Right cardiac atrium (tissue), 5 donors: Measurements from ENCODE around the gene SLC35G3. TPM values are rescaled to one million over a fixed set of nuclear protein-coding genes. Genes with fewer than 3 reads are reported as not detected.
"Not testable (repeated sequence)": the region's sequence is repeated elsewhere in the genome, so short reads cannot be mapped to it uniquely, and the experiment has no call there.

ENCODE experiments used
- ATAC-seq, 2 donors: fragments of 200-7000 bp; cut with Tn5 transposase; one replicate each; pipeline versions ENCODE4 v1.8.0 to v1.9.1; 2020; ENCODE audit warnings: moderate library complexity in 2 of 2, mild to moderate bottlenecking in 1 of 2
- DNase-seq, 3 donors: peaks; one replicate each; pipeline ENCODE4 v3.0.0-alpha.2; 2020
- H3K27ac ChIP-seq: one replicate; pipeline ENCODE4 v1.5.1; 2013; ENCODE audit warnings: mild to moderate bottlenecking, low read length, control low read depth, moderate library complexity
- H3K27me3 ChIP-seq: one replicate; pipeline ENCODE4 v1.6.1; 2013; ENCODE audit not compliant: control insufficient read depth, insufficient read depth
- H3K4me1 ChIP-seq: one replicate; pipeline ENCODE4 v1.6.1; 2013; ENCODE audit warnings: low read length; ENCODE audit not compliant: control insufficient read depth, insufficient read depth
- H3K4me3 ChIP-seq: one replicate; pipeline ENCODE4 v1.5.1; 2013; ENCODE audit warnings: low read length, control low read depth
- H3K9me3 ChIP-seq: one replicate; pipeline ENCODE4 v1.6.1; 2013; ENCODE audit warnings: low read length; ENCODE audit not compliant: control insufficient read depth
- WGBS: extraction: QIAGEN DNeasy Blood & Tissue Kit; methylation state at CpG from one replicate; pipeline ENCODE4 v1.1.7; 2013; 5-methylcytosine and 5-hydroxymethylcytosine counted together
- intact Hi-C, 4 donors: fragments of 100-400 bp; cut with DNase I; formaldehyde crosslinking; loops; one replicate each; pipeline versions ENCODE4 v1.11.0 to v1.14.0; 2022 to 2023
- polyA plus RNA-seq: library from polyadenylated mRNA; stranded (reverse); fragments of 200-250 nt; gene quantifications from one replicate; pipeline ENCODE4 v1.2.3, GENCODE V29; 2013
- total RNA-seq, 4 donors: library from RNA; stranded (reverse); fragmentation: NEBNext Ultra II Directional; extraction: Animal tissue kit (Norgen Biotek cat#: 25700); gene quantifications; one replicate each; pipeline ENCODE4 v1.2.1, GENCODE V29; 2021
- donor health status: healthy with polysubstance abuse.
- donor health status: DM: no; HTN: yes; CAD: no.
- donor health status: DM: no; HTN: no; CAD: no.
- donor health status: DM: no; HTN: yes; CAD: no; lungs with severe emphysema.
- donor health status: DM: yes; HTN: yes; CAD: no.

Gene SLC35G3
- total and polyA plus RNA-seq, 5 donors: not detected

GRCh38 chr17:35235289-35235688 lies 41.1 kb upstream of the SLC35G3 start:
- intact Hi-C loops: no loop called here
- 87% methylated on average over 3 of the region's 3 CpGs for WGBS
- Histone ChIP-seq H3K4me3 (no peak overlapping the region), H3K4me1 (no peaks in the 10 kb centered on the region), H3K27me3 (no peaks in the 10 kb centered on the region), H3K9me3 (no peaks in the 10 kb centered on the region), H3K27ac (no peak overlapping the region)
- DNase-seq (no peak), ATAC-seq (no peak)

GRCh38 chr17:35234315-35234714 lies 40.1 kb upstream of the SLC35G3 start:
- H3K4me1 ChIP-seq, H3K9me3 ChIP-seq, intact Hi-C loops, DNase-seq, H3K27ac ChIP-seq, H3K4me3 ChIP-seq, H3K27me3 ChIP-seq, ATAC-seq: not testable (repeated sequence)
- WGBS: 86% methylated on average over 4 of the region's 4 CpGs

- no peak for ATAC-seq
- intact Hi-C loops: no loop called here
- 76% methylated on average over 1 of the region's 1 CpG for WGBS
- Histone ChIP-seq H3K9me3 (no peaks in the 10 kb centered on the region), H3K27me3 (no peaks in the 10 kb centered on the region), H3K4me3 (no peak overlapping the region), H3K27ac (no peak overlapping the region), H3K4me1 (no peaks in the 10 kb centered on the region)
- no peak for DNase-seq
Observed at GRCh38 chr17:35229638-35230037, 35.4 kb upstream of the SLC35G3 start.

DNA sequence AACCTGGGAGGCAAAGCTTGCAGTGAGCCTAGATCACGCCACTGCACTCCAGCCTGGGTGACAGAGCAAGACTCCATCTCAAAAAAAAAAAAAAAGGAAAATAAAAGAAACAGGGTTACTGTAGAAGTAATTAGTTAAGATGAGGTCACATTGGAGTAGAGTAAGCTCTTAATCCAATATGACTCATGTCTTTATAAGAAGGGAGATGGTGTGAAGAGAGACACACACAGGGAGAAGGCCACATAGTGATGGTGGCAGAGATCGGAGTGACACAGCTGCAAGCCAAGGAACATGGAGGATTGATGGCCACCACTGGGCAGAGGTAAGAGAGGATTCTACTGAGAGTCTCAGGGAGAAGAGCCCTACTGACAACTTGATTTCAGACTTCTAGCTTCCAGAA lies 33.4 kb upstream of the SLC35G3 start:
- Histone ChIP-seq H3K9me3 (no peaks in the 10 kb centered on the region), H3K27me3 (no peaks in the 10 kb centered on the region), H3K4me3 (no peak overlapping the region), H3K27ac (no peak overlapping the region), H3K4me1 (no peaks in the 10 kb centered on the region)
- no peak for ATAC-seq
- DNase-seq: no peak
- 95% methylated on average over 2 of the region's 2 CpGs for WGBS
- intact Hi-C loops: no loop called here

DNA sequence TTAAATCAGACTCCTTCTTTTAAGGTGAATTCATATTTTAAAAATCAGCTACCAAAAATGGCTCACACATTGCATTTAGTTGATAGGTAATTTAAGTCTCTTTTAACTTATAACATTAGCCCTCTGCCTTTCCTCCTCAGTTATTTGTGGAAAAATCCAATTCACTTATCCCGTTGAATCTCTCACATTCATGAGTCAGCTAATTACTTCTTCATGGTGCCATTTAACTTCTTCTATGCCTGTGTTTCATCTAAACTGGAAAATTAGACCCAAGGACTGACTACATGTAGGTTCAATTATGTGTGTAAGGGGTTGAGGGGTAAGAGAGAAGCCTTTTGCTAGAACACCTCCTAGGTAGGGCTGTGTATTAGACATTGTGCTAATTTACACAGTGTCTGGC lies 30.2 kb upstream of the SLC35G3 start:
- intact Hi-C loops: no loop called here
- Histone ChIP-seq H3K9me3 (no peaks in the 10 kb centered on the region), H3K27ac (no peak overlapping the region), H3K4me1 (no peaks in the 10 kb centered on the region), H3K4me3 (no peak overlapping the region), H3K27me3 (no peaks in the 10 kb centered on the region)
- no peak for DNase-seq
- WGBS: 35% methylated on average over 1 of the region's 1 CpG
- no peak for ATAC-seq

GRCh38 chr17:35222452-35222851 lies 28.3 kb upstream of the SLC35G3 start:
- no peaks in the 10 kb centered on the region for H3K27me3 ChIP-seq
- H3K27ac ChIP-seq: no peak overlapping the region
- H3K4me1 ChIP-seq: no peaks in the 10 kb centered on the region
- H3K9me3 ChIP-seq: no peaks in the 10 kb centered on the region
- WGBS: 96% methylated on average over 2 of the region's 2 CpGs
- intact Hi-C loops: no loop called here
- ATAC-seq: no peak
- DNase-seq: no peak
- no peak overlapping the region for H3K4me3 ChIP-seq

- no peak overlapping the region for H3K27ac ChIP-seq
- peak; percentile 59 to 80 for ATAC-seq
Observed at GRCh38 chr17:35218915-35219314, 24.7 kb upstream of the SLC35G3 start.

GRCh38 chr17:35217107-35217506 lies 22.9 kb upstream of the SLC35G3 start:
- no peak overlapping the region for H3K27ac ChIP-seq
- intact Hi-C loops: loop anchor here in 1 of 4 donors (10.0 kb wide), 1 partner anchor 48 kb away; no protein-coding TSS in a partner anchor
- H3K4me1 ChIP-seq: no peaks in the 10 kb centered on the region

More at GRCh38 chr17:35218915-35219314, 24.7 kb upstream of the SLC35G3 start:
- no peak for DNase-seq
- no peak overlapping the region for H3K4me3 ChIP-seq
- intact Hi-C loops: loop anchor here in 1 of 4 donors (10.0 kb wide), 1 partner anchor 46 kb away; no protein-coding TSS in a partner anchor
- WGBS: 55% methylated on average over 2 of the region's 2 CpGs
- H3K9me3 ChIP-seq: no peaks in the 10 kb centered on the region
- no peaks in the 10 kb centered on the region for H3K27me3 ChIP-seq
- no peaks in the 10 kb centered on the region for H3K4me1 ChIP-seq

DNA sequence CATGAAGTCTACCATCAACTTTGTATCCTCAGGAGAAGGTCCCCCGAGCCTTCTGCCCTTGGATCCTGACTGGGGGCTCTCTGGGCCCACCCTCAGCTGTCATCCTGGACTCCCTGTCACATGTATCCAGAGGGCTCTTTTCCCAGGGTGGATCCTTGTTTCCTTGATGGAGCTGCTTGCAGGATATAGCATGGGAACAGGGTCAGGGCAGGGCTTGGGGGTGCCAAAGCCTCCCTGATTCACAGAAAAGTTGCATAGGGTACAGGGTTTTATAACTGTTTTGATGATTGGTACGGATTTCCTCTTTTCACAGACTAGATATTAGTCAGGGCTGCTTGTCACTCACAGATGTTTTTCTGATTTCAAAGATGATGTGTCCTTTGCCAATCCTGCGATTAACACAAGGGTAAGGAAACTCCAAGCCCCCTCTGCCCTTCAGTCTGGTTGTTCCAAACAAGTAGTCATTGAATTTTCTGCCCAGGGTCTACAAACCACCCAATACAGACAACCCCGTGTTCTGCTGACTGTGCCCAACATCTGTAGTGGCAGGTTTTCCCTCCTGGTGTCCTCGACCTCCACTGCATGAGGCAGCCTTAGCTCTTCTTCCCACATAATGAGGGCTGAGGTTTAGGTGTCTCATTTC lies 20.6 kb upstream of the SLC35G3 start:
- DNase-seq (no peak), ATAC-seq (no peak)
- intact Hi-C loops: loop anchor here in 1 of 4 donors (10.0 kb wide), 1 partner anchor 50 kb away; no protein-coding TSS in a partner anchor
- no peak overlapping the region for H3K4me3 ChIP-seq
- no peaks in the 10 kb centered on the region for H3K27me3 ChIP-seq
- no peaks in the 10 kb centered on the region for H3K4me1 ChIP-seq
- WGBS: 58% methylated on average over 5 of the region's 5 CpGs
- peak overlapping the region; percentile 31 for H3K27ac ChIP-seq
- H3K9me3 ChIP-seq: no peaks in the 10 kb centered on the region

More at GRCh38 chr17:35217107-35217506, 22.9 kb upstream of the SLC35G3 start:
- ATAC-seq (no peak), DNase-seq (no peak)
- Histone ChIP-seq H3K4me3 (no peak overlapping the region), H3K9me3 (no peaks in the 10 kb centered on the region), H3K27me3 (no peaks in the 10 kb centered on the region)
- 69% methylated on average over 5 of the region's 5 CpGs for WGBS

DNA sequence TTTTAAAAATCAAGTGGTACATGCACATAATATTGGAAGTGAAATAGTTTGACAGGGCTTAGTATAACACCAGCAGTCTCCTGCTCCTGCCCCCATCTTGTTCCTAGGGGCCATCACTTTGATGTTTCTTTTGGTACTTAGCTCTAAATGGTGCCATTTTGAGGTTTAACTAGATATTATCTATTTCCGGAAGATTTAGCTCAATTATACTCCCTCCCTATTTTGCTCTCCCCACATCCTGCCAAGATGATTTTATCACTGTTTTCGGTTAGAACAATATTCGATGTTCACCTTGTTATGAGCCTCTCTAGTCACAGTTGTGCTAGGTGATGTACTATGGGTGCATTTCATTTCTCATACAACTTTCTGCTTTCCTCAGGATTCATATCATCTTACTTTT lies 20.0 kb upstream of the SLC35G3 start:
- Histone ChIP-seq H3K9me3 (no peaks in the 10 kb centered on the region), H3K27me3 (no peaks in the 10 kb centered on the region), H3K4me3 (no peak overlapping the region), H3K4me1 (no peaks in the 10 kb centered on the region), H3K27ac (no peak overlapping the region)
- intact Hi-C loops: loop anchor here in 1 of 4 donors (10.0 kb wide), 1 partner anchor 51 kb away; no protein-coding TSS in a partner anchor
- peak in 1 of 2 donors; percentile 19 for ATAC-seq
- WGBS: 56% methylated on average over 3 of the region's 3 CpGs
- no peak for DNase-seq

DNA sequence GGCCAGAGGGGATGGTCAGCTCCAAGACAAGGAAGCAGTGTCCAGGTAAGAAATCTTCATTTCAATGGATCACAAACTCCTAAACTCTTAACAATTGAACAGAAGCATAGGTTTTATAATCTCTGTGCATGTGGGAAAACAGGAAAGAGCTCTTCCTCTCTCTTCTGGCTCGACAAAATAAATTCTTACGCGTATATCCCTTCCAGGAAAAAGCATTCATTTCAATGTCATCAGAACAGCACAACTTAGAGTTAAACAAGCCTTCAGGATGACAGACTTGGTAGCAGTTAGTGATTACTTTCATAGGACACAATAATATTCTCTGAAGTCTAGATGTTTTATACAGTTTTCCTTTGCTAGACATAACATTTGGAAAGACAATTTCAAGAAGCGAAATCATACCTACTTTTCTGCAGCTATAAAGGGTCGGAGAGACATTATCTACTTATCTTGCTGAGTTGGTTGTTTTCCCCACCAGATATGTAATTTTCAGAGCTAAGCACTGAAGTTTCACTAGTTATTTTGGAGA lies 19.3 kb upstream of the SLC35G3 start:
- DNase-seq: no peak
- no peaks in the 10 kb centered on the region for H3K9me3 ChIP-seq
- intact Hi-C loops: loop anchor here in 1 of 4 donors (10.0 kb wide), 1 partner anchor 51 kb away; no protein-coding TSS in a partner anchor
- H3K4me3 ChIP-seq: no peak overlapping the region
- no peaks in the 10 kb centered on the region for H3K27me3 ChIP-seq
- H3K27ac ChIP-seq: no peak overlapping the region
- 55% methylated on average over 5 of the region's 5 CpGs for WGBS
- no peaks in the 10 kb centered on the region for H3K4me1 ChIP-seq
- ATAC-seq: no peak
